Measurements from ENCODE around the gene PXDN.
"Not testable (repeated sequence)": the region's sequence is repeated elsewhere in the genome, so short reads cannot be mapped to it uniquely, and the experiment has no call there.

Gene PXDN, protein sequence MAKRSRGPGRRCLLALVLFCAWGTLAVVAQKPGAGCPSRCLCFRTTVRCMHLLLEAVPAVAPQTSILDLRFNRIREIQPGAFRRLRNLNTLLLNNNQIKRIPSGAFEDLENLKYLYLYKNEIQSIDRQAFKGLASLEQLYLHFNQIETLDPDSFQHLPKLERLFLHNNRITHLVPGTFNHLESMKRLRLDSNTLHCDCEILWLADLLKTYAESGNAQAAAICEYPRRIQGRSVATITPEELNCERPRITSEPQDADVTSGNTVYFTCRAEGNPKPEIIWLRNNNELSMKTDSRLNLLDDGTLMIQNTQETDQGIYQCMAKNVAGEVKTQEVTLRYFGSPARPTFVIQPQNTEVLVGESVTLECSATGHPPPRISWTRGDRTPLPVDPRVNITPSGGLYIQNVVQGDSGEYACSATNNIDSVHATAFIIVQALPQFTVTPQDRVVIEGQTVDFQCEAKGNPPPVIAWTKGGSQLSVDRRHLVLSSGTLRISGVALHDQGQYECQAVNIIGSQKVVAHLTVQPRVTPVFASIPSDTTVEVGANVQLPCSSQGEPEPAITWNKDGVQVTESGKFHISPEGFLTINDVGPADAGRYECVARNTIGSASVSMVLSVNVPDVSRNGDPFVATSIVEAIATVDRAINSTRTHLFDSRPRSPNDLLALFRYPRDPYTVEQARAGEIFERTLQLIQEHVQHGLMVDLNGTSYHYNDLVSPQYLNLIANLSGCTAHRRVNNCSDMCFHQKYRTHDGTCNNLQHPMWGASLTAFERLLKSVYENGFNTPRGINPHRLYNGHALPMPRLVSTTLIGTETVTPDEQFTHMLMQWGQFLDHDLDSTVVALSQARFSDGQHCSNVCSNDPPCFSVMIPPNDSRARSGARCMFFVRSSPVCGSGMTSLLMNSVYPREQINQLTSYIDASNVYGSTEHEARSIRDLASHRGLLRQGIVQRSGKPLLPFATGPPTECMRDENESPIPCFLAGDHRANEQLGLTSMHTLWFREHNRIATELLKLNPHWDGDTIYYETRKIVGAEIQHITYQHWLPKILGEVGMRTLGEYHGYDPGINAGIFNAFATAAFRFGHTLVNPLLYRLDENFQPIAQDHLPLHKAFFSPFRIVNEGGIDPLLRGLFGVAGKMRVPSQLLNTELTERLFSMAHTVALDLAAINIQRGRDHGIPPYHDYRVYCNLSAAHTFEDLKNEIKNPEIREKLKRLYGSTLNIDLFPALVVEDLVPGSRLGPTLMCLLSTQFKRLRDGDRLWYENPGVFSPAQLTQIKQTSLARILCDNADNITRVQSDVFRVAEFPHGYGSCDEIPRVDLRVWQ (N-terminal part only)

GRCh38 chr2:1744446-1745170, at the start of gene PXDN:
PXDN (minus strand) TSS chr2:1744515; CDS start chr2:1744455, 60 bp downstream.
- DNase-seq (ENCODE audit: low read depth in 2 of 2): no peak

- no peak for DNase-seq (ENCODE audit: low read depth in 2 of 2)
Measured at GRCh38 chr2:1793868-1794445, 49.6 kb upstream of the PXDN start.

- no peak for DNase-seq (ENCODE audit: low read depth in 2 of 2)
Measured at GRCh38 chr2:1793001-1793867, 48.9 kb upstream of the PXDN start.

DNA sequence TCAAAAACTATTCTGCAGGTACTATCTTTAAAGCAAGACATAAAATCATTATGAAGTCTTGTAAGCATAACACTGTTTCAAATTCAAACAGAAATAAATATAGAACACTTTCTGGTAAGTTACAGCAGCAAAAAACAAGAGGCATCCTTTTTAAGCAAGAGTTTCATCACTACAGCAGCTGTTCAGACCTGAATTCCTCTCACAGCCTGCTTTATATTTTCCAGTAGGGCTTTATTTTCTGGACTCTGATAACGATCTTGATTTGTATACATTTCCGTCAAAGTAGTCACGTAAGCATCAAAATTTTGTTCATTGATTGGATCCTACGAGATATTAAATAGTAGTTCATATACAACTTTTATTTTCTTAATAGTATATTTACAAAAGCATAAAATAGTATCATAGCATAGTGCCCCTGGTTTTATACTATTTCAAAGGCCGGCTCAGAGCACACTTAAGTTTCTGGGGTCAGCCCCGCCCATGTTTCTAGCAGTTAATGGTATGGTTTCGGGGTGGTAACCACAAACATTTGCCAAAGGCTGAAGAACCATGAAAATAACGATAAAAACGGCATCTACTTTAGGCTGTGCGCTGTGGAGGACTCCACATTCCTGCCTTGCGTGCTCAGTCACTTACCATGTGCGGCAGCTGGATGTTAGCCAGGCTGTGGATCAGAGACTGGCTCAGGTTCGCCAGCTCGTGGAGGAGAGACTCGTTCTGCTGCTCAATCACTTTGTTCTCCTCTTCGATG, 47.5 kb upstream of the PXDN start:
- DNase-seq (ENCODE audit: low read depth in 2 of 2): no peak

DNA sequence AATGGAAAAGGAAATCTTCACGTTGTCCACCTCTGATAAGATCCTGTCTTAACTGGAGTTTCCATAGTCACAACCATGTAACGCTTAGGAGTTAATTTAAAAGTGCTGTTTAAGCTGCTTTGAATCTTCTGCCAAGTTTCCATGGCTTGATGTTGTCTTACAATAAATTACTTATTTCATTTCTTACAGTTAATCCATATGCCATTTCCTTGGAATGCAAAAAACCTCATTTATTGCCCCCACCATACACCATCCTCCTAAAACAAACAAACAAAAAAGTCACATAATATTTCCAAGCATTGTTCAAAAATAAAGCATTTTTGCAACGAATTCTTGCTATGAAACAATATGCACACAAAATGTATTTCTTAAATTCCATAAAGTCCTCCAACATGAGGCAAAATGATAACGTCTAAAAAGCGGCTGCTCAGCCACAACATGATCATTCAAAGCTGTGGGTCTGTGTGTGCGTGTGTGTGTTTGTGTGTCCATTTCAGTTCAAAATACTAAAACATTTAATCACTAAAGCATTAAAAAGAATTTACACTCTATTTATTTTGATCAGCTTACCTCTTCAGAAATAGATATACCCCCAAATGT, 46.8 kb upstream of the PXDN start:
- DNase-seq (ENCODE audit: low read depth in 2 of 2): no peak

DNA sequence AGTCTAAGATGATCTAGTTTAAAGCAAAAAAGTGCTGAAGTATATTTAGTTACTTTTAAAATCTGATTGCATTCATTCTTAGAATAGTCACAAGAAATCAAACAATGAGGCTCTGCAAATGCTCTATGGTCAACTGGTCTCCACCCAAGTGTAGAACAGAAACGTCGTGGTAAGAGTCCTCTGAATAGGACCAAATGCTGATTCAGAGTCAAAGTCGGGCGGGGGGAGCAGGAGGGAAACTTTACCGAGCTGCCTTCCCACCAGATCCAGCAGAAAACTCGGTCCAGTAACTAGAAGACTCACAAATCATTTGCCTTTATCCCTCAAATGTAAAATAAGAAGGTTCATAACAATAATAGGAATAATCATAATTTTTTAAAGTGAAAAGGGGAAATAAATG, 46.2 kb upstream of the PXDN start:
- no peak for DNase-seq (ENCODE audit: low read depth in 2 of 2)

DNA sequence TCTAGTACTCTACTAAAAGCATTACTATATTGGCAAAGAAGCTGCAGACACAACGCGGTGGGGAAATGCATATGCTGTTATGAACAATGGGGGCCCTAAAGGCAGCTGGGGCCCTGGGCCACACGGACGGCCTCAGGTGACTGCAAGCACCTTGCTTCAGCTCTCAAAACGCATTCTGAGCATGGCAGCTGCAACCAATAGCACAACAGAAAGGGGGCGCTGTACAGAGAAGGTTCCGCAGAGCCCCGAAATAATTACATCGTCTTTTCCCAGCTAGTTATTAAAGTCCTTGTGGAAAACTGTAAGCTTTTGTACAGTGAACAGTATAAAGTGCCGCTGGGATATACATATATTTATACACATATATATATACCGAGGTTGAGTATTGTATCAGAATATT, 45.3 kb upstream of the PXDN start:
- DNase-seq (ENCODE audit: low read depth in 2 of 2): no peak

GRCh38 chr2:1788478-1788959, 44.2 kb upstream of the PXDN start:
- DNase-seq (ENCODE audit: low read depth in 2 of 2): no peak

DNA sequence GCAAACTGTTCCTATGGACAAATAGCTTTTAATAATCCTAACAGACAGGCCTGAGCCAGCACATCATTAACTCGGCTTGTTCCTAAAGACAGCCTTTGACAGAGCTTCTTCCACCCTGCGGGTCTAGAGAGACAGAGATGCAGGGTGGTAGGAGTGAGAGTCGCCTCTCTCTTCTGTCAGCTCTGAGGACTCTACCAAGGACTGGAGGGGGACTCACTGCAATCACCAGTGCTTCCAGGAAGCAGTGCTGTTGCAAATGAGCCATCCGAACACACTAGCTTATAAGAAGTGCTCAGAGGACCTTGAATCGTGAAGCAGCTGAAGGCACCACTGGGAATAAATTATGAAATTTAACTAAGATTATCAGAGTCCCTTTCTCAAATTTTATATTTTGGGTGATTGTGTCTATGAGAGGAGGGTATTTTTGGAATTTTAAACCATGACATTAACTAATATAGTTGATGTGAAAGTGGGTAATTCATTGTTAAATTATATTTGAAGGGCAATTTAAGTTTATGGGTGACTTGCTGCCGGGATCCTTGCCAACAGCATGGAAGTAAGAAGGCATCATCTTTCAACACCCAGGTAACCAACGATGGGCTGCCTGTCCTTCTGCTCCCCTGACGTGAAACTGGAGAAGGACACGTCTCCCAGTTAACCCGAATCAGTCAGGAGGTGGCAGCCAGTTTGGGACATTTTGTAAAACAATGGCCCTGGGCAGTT, 43.6 kb upstream of the PXDN start:
- no peak for DNase-seq (ENCODE audit: low read depth in 2 of 2)

DNA sequence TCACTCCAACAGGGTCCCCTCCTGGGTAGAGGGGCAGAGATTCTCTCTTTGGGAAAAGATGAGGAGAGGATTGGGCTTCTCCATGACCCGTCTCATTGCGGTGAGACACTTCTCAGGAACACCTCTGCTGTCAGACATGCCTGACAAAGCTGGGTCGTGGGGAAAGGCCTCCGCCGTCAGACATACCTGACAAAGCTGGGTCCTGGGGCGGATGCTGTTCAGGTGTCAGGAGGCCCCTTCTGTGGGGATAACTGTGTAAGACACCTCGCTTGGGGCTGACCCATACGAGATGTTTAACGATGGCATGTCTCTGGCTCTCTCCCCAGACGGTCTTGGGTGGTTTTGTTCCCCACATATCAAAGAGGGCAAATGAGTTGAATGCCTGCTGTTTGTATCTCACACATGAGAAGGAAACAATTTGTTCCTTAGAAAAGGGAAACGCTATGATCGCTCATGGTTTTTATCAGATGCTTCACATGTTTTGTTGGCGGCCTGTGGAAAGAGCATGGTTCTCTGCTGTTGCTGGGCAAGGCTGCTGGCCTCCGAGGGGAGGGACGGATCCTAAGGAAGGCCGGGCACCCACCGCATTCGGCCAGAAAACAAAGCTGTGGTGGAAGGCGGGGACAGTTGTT, 40.8 kb upstream of the PXDN start:
- no peak for DNase-seq (ENCODE audit: low read depth in 2 of 2)

DNA sequence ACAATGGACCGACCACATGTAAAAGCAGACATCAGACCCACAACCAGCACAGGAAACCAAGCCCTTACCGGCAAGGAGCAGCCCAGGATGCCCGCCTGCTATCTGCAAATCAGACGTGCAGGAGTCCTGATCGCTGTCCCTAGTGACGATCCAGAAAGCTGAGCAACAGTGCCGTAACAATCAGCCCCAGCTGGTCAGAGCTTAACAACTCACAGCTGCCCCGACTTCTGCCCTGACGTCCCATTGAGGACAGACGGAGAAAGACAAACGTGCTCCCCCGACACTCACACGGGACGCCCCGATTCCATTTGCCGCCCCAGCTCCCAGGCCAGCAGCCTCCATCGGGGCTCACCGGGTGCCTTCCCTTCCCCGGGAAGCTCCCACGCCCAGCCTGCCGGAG, 39.8 kb upstream of the PXDN start:
- no peak for DNase-seq (ENCODE audit: low read depth in 2 of 2)

GRCh38 chr2:1782514-1782913, 38.2 kb upstream of the PXDN start:
- no peak for DNase-seq (ENCODE audit: low read depth in 2 of 2)

GRCh38 chr2:1781291-1782080, 37.2 kb upstream of the PXDN start:
- DNase-seq (ENCODE audit: low read depth in 2 of 2): peak; percentile 29 to 30

GRCh38 chr2:1780693-1781092, 36.4 kb upstream of the PXDN start:
- no peak for DNase-seq (ENCODE audit: low read depth in 2 of 2)

- not testable (repeated sequence) for DNase-seq (ENCODE audit: low read depth in 2 of 2)
Measured at GRCh38 chr2:1780054-1780453, 35.7 kb upstream of the PXDN start.

DNA sequence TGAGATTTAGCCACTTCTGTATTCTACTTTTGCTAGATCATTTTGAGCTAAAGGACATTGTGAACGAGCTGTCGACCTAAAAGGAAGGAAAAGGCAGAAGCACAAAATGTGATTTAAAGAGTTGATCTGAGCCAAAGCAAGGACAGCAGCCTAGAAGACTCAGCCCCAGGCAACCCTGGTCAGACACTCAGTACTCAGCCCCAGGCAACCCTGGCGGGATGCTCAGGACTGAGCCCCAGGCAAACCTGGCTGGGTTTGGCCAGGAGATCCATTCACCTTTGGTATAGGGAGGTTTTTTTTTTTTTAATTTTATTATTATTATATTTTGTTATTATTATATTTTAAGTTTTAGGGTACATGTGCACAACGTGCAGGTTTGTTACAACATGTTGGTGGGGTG, 34.3 kb upstream of the PXDN start:
- no peak for DNase-seq (ENCODE audit: low read depth in 2 of 2)

DNA sequence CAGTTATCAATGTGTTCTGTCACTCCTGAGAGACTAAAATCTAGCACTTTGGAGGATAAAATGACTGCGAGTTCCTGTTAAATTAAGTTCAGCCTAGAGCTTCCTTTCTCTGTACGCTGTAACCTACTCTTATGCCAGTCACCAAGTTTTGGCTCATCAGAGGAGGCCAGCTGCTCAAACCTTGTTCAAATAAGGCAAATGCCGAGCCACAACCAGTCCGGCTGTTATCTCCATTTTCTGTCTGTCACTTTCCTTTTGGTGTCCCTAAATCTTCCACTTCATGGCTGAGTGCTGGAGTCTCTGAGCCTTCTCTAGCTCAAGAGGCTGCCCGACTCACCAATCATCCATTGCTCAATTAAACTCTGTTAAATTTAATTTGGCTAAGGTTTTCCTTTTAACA, 33.5 kb upstream of the PXDN start:
- no peak for DNase-seq (ENCODE audit: low read depth in 2 of 2)
